ENCODE results near the gene ZNF638.
A peak's percentile ranks its signal among the peaks of the same experiment; 100 is the strongest.
"Not testable (repeated sequence)": the region's sequence is repeated elsewhere in the genome, so short reads cannot be mapped to it uniquely, and the experiment has no call there.

Gene ZNF638

GRCh38 chr2:71331581-71332434, at the start of gene ZNF638:
Gene ZNF638, plus strand, starts transcription at chr2:71331782. Its CDS starts 17,173 bp downstream, at chr2:71348955.
- DNase-seq = peak; percentile 84

GRCh38 chr2:71281950-71282349, 49.6 kb upstream of the ZNF638 start:
- no peak for DNase-seq

GRCh38 chr2:71282493-71282892, 49.1 kb upstream of the ZNF638 start:
- no peak for DNase-seq

DNA sequence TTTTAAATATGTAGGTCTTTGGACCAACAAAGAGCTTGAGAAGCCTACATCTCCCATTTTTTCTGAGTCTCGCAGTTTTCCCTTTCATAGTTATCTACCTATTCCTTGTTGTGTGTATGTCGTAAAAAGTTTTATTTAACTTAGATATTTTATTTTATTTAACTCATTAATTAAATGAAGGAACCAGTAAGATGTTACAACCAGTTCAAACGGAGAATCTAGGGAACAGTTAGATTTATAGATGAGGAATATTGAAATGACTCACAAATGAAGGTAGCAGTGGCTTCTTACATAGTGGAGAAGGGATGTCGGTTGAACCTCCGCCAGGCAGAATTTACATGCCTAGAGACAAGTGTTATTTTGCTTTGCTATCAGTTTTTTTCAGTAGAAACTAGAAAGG, 48.5 kb upstream of the ZNF638 start:
- DNase-seq = no peak

GRCh38 chr2:71285706-71286105, 45.9 kb upstream of the ZNF638 start:
- DNase-seq = no peak

DNA sequence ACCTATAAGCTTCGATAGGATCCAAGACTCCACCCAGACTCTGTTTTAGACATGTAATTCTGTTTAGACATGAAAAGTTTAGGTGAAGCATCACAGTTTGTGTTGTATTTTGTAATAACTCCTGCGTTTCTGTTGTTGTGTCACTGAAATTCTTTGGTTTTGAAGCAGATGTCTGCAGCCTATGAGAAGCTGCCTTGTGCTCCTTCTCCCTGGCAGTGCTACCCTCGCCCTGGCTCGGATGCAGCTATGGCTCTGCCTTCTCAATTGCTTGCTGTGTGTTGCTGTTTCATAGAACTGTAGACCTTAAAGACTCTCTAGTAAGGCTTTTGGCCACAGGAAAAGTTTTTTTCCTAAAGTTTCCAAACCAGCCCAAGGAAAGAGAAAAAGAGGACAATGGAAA, 40.2 kb upstream of the ZNF638 start:
- no peak for DNase-seq

DNA sequence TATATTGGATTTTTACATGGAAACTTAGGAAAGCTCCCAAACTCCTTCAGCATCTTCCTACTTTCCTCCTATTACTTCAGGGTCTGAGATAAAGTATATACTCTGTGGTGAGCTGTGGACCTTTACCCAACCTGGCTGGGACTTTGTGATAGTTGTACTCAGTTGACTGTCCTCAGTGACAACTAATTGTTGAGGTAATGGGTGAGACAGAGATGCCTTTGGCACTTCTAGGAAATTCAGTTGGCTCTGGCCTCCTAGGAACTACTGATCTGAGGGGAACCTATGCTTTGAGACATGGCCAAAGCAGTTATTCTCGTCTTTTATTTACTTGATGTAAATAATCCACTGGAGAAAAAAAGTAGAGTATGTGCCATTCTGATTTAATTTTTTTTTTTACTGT, 39.4 kb upstream of the ZNF638 start:
- DNase-seq = no peak

GRCh38 chr2:71298914-71299313, 32.7 kb upstream of the ZNF638 start:
- DNase-seq = no peak

- DNase-seq = no peak
Observed at GRCh38 chr2:71299507-71299906, 32.1 kb upstream of the ZNF638 start.

DNA sequence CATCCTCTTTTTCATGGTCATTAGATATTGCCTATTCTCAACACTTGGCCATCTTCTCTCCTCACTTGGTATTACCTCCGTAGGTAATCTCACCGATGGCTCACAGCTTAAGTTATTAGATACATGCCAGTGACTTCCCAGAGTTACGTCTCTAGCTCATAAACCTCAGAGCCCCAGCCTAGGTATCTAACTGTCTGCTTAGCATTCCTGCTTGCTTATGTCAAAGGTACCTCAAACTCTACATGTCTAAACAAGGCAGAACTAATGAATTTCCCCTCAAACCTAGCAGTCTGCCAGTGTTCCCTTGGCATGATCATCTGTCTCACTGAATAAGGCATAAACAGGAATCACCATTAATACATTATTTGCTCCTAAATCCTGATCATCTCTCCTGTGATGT, 27.7 kb upstream of the ZNF638 start:
- no peak for DNase-seq

- no peak for DNase-seq
Observed at GRCh38 chr2:71306762-71307161, 24.8 kb upstream of the ZNF638 start.

DNA sequence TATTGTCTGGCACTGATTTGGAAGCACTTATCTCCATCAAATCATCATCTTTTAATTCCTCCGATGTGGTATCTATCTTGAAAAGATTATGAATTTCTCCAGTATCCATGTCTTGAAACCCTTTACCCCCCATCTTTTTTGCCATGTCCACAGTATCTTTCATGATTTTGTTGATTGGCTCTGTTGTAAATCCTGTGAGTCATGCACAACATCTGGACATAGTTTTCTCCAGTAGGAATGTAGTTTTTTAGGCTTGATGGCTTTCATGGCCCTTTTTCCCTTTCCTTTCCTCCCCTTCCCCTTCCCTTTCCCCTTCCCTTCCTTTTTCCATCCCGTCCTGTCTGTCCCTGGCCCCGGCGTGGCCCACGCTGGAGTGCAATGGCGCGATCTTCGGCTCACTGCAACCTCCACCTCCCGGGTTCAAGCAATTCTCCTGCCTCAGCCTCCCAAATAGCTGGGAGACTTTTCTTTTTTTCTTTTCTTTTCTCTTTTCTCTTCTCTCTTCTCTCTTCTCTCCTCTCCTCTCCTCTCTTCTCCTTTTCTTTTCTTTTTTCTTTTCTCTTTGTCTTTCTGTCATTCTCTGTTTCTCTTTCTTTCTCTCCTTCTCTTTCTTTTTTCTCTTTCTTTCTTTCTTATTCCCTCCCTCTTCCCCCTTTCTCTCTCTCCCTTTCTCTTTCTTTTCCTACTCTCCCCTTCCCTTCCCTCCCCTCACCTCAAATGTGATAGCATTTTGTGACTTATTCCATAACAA, 18.4 kb upstream of the ZNF638 start:
- no peak for DNase-seq

DNA sequence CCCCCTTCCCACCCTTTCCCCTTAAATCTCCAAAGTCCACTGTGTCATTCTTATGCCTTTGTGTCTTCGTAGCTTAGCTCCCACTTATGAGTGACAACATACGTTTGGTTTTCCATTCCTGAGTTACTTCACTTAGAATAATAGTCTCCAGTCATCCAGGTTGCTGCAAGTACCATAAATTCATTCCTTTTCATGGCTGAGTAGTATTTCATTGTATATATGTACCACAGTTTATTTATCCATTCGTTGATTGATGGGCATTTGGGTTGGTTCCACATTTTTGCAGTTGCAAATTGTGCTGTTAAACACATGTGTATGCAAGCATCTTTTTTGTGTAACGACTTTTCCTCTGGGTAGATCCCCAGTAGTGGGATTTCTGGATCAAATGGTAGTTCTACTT, 14.5 kb upstream of the ZNF638 start:
- no peak for DNase-seq

GRCh38 chr2:71317900-71318299, 13.7 kb upstream of the ZNF638 start:
- DNase-seq = not testable (repeated sequence)

DNA sequence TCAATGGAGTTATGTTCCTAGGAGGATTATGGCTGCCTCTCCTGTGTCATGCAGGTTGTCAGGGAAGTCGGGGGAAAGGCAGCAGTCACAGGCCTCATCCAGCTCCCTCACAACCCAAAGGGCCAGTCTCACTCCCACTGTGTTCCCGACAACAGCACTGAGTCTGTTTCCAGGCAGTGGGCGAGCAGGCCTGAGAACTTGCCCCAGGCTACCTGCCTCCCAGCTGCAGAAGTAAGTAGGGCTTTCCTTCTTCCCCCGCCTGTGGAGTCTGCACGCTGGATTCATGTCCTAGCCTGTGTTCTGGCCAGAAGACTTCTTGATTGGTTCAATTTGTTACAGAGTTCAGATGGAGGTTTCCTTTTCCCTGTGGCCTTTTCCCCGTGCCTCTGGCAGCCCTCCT, 8.2 kb upstream of the ZNF638 start:
- no peak for DNase-seq

- DNase-seq = no peak
Observed at GRCh38 chr2:71326968-71327367, 4.6 kb upstream of the ZNF638 start.

DNA sequence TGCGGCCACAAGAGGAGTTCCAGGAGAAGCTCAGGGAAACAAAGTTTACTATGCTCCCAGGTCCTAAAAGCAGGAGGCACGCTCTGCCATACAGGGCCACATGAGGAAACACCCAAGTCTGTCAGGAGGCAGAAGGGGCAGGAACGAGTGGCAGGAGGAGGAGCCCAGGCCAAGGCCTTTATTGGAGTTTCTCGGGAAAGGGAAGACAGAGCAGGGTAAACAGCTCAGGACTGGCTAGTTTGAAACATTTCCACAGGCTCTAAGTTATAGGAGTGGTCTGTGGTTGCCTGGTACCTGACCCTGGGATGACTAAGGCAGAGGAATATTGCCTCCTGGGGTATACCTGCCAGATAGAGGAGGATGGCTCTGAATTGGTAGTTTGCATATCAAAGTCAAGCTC, 3.7 kb upstream of the ZNF638 start:
- no peak for DNase-seq

DNA sequence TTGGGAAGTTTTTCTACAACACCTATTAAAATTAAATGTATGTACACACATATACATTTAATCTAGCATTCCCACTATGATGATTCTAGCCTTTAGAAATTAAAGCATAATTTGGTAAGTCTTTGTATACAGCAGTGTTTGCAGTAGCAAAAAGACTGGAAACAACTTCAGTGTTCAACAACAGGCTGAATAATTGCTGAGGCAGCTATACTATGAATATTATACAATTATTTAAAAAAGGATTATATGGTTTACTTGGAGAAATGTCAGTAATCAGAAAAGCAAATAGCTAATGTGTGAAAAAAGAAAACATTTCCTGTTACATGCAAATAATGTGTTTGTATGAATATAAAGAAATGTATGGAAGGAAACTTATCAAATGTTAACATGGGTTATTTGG, 1.4 kb upstream of the ZNF638 start:
- no peak for DNase-seq

DNA sequence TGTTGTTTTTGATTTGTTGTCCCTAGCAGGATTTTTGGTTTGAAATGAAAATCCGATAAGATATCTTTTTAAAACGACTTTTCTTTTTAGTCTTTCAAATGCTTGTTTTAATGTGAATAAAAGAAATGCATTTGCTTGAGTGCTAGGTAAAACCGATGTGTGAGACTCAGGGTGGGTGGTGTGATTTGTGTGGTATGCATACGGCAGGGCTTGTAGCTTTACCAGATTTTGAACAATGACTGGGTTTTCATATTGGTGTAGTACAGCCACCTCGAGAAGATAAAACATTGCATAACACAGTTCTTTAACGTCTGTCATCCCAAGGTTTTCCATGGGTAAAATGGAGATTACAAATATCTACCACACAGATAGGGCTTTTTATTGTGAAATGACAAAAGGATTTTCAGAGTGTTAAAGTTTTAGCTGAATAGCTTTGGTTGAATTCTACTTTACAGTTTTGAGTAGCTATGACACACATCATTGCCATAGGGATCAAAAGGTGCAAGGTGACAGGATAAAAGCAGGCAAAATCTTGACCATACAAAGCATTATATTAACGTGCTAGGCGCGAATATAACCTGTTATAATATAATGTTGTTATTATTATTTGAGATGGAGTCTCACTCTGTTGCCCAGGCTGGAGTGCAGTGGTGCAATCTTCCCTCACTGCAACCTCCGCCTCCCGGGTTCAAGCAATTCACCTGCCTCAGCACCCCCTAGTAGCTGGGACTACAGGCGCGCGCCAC, 824 bp upstream of the ZNF638 start:
- no peak for DNase-seq

DNA sequence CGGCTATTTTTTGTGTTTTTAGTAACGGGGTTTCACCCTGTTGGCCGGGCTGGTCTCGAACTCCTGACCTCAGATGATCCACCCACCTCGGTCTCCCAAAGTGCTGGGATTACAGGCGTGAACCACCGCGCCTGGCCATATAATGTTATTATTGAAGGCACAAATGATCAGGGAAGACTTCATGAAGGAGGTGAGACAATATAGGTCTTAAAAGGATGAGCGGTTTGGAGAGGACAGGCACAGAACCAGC, 326 bp upstream of the ZNF638 start:
- not testable (repeated sequence) for DNase-seq

DNA sequence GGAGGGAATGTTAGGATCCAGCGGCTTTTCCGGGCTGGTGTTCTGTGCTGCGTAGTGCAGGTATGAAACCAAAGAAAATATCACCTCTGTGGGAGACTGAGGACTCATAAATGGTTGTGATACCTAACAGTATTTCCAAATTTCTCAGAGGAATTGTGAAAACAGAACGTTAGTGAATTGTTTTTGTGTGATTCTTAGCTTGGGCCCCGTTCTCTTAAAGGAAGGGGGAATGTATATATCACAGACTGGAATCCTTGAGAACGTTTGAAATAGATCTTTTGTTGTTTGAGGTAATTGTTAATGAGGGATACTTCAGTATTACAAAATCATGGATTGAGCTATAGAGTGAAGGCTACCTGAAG, 834 bp downstream of the ZNF638 start:
- DNase-seq = no peak

DNA sequence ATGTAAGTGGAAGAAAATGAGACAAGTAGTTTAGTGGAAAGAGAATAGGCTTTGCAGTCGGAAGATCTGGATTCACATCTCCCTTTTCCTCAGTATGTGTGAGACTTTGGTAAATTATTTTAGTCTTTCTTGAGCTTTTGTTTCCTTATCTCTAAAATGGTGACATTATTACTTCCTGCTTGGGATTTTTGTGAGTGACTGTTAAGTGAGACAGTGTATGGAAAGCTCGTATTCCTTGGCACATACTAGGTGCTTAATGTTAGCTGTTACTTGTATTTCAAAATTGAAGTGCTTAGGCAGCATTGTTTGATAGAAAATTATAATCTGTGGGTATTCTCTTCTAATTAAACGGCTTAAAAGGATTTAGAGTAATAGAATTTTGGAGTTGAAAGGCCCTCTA, 2.0 kb downstream of the ZNF638 start:
- DNase-seq = no peak

- no peak for DNase-seq
Observed at GRCh38 chr2:71336384-71336783, 4.8 kb downstream of the ZNF638 start.

DNA sequence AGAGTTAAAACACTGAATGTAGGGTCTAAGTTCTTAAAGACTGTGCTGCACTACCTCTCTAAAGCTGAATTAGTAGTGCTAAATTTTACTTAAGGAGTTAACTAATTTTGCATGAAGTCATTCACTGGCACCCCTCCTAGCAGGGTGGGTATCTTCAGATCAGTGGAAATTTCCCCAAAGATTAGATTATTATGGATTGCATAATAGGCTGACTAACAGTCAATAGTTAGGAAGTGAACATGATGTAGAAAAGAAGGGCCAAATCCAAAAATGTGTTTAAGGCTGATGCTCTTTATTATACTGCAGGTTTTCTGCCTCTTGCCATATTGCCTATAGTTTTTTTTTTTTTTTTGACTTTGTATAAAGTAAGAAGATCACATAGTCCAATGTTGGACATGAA, 5.2 kb downstream of the ZNF638 start:
- DNase-seq = no peak
